ENCODE data around the gene MRPL39.

The MRPL39 gene

DNA sequence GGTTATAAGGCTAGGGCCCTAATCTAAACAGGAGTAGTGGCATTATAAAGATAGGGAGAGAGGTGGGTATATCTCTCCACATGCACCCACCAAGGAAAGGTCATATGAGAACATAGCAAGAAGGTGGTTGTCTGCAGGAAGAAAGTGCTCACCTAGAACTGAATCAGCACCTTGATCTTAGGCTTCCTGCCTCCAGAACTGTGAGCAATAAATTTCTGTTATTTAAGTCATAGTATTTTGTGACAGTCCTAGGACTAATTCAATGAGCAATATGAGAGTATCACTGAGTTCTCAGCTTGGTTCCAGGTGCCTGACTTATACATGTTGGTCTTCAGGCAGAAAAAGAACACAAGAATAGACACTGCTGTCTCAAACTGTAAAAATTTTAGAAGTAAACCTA, 51.8 kb downstream of the MRPL39 start:
- no peaks in the 10 kb centered on the region for H3K9me3 Mint-ChIP-seq
- H3K36me3 Mint-ChIP-seq (ENCODE audit: low read depth) = no peaks in the 10 kb centered on the region
- H3K4me3 Mint-ChIP-seq = no peak overlapping the region
- no peaks in the 10 kb centered on the region for H3K27me3 Mint-ChIP-seq
- H3K27ac Mint-ChIP-seq = peak overlapping the region; percentile 69
- peaks cover 61% of the 10 kb centered on the region for H3K4me1 Mint-ChIP-seq
- DNase-seq (no peak), ATAC-seq (peak; percentile 78)

DNA sequence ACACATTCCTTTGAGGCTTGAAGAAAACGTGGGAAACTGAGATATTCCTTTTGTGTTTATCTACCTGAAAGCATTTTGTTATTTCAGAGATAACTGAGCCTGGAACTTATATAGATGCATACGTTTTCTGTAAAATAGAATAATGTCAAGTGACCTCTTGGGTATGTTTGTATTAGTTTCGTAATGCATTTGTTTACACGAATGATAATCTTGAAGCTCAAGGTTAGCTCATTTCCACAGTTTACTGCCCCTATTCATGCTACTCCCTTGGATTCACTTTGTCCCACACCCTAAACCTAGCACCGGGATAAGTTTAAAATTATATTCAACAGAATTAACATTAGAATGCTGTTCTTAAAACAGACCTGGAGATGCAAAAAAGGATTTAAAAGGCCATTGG, 54.4 kb downstream of the MRPL39 start:
- no peak for DNase-seq
- Mint-ChIP-seq H3K4me1 (peaks cover 37% of the 10 kb centered on the region), H3K4me3 (no peak overlapping the region), H3K9me3 (no peaks in the 10 kb centered on the region), H3K36me3 (ENCODE audit: low read depth) (no peaks in the 10 kb centered on the region), H3K27me3 (no peaks in the 10 kb centered on the region), H3K27ac (no peak overlapping the region)
- ATAC-seq = no peak

DNA sequence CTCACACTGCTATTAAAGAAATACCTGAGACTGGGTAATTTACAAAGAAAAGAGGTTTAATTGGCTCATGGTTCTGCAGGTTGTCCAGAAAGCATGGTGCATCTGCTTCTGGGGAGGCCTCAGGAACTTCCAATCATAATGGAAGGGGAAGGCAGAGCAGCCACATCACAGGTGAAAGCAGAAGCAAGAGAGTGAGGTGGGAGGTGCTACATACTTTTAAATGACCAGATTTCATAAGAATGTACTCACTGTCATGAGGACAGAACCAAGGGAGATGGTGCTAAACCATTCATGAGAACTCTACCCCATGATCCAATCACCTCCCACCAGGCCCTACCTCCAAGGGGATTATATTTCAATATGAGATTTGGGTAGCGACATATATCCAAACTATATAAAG, 55.7 kb downstream of the MRPL39 start:
- DNase-seq = no peak
- ATAC-seq = no peak
- peaks cover 25% of the 10 kb centered on the region for H3K4me1 Mint-ChIP-seq
- H3K9me3 Mint-ChIP-seq = no peaks in the 10 kb centered on the region
- H3K27ac Mint-ChIP-seq = no peak overlapping the region
- no peak overlapping the region for H3K4me3 Mint-ChIP-seq
- no peaks in the 10 kb centered on the region for H3K27me3 Mint-ChIP-seq
- H3K36me3 Mint-ChIP-seq (ENCODE audit: low read depth) = no peaks in the 10 kb centered on the region

DNA sequence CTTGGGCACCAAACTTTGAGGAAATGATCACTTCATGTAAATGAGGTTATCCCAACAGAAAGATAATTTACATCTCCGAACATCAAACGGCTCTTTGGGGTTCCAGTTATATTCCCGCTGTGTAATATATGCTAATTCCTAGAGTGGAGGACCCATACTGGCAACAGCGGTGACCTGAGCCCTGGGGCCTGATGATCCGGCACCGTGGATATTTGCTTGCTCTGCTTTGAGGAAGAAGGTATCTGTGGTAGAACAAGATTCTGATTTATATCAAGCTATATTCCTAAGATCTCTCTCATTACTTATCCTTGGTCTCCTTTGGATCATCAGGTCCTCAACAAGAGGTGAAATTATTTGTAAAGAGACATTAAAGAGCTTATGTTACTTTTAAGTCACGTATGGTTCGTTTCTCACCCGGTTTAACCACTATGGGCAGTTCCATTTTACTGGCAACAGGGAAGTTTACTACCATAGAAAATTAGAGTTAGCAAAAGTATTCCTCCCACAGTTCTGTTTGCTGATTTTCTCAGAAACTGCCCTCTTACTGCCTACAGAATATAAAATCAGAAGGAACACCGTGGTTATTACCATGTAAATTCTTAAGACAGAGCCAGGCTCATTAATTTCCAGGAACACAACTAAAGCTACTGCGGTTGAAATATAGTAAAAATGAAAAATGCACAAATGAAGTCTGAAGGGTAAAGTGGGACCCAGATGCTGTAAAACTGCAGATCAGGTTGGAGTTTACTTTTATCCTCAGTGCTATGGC, 56.7 kb downstream of the MRPL39 start:
- ATAC-seq (no peak), DNase-seq (no peak)
- Mint-ChIP-seq H3K4me3 (peak overlapping the region; percentile 45), H3K9me3 (no peaks in the 10 kb centered on the region), H3K27ac (peak overlapping the region; percentile 10), H3K4me1 (peaks cover 15% of the 10 kb centered on the region), H3K27me3 (no peaks in the 10 kb centered on the region), H3K36me3 (ENCODE audit: low read depth) (no peaks in the 10 kb centered on the region)

DNA sequence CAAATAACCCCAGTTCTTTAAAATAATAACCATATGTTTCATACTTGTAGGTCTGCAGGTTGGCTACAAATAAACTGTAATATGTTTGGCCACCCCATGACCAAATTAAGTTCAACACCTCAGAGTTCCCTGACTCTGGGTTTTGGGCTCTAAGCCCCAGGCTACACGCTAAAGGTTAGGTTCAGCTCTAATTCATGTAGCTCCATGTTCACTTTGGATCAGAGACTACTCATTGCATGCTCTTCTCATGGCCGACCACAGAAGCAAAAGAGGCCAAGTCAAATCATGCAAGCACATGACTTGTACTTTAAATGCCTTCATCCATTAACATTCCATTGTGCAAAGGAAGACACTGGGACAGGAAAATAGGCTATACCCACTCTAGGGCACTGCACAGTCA, 66.2 kb downstream of the MRPL39 start:
- H3K4me1 Mint-ChIP-seq = peaks cover 10% of the 10 kb centered on the region

DNA sequence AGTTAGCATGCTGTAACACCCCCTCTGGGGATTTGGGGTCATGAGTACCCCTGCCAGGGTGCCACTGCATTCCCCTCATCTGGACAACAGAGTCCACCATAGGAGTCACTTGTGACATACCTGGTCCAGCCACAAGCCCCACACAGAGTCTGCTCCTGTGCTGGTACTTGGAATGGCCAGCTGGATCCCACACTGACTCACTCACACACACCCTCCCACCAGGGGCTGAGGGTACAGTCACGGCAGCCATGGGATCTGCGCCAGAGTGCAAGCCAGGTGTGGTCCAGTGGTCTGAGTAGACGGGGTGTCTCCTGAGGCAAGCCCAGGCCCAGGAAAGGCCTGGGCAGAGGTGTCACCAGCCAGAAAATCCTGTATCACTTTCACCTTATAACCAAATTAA, 67.7 kb downstream of the MRPL39 start:
- DNase-seq (no peak), ATAC-seq (no peak)
- Mint-ChIP-seq H3K9me3 (peaks cover 35% of the 10 kb centered on the region), H3K36me3 (ENCODE audit: low read depth) (peaks cover 17% of the 10 kb centered on the region), H3K4me3 (no peak overlapping the region), H3K27ac (no peak overlapping the region), H3K27me3 (no peaks in the 10 kb centered on the region), H3K4me1 (peaks cover 11% of the 10 kb centered on the region)

More for the DNA sequence above, 66.2 kb downstream of the MRPL39 start:
- Mint-ChIP-seq H3K9me3 (peaks cover 35% of the 10 kb centered on the region), H3K4me3 (no peak overlapping the region), H3K27me3 (no peaks in the 10 kb centered on the region), H3K27ac (no peak overlapping the region), H3K36me3 (ENCODE audit: low read depth) (peaks cover 19% of the 10 kb centered on the region)
- DNase-seq (no peak), ATAC-seq (no peak)

DNA sequence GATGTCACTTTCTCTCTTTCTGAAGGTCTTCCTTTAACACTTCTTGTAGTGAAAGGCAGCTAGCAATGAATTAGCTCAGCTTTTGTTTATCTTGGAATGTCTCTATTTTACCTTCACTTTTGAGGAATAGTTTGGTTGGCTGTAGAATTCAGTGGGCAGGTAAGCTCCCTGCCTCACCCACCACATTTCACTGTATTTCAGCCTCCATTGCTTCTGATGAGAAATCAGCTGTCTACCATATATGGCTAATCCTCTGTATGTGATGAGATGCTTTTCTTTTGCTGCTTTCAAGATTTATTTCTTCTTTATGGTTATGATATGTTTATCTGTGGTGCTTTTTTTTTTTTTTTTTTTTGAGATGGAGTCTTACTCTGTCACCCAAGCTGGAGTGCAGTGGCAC, 70.1 kb downstream of the MRPL39 start:
- DNase-seq = no peak
- Mint-ChIP-seq H3K9me3 (peaks cover 30% of the 10 kb centered on the region), H3K4me3 (no peak overlapping the region), H3K27me3 (no peaks in the 10 kb centered on the region), H3K4me1 (peaks cover 11% of the 10 kb centered on the region), H3K27ac (no peak overlapping the region), H3K36me3 (ENCODE audit: low read depth) (peaks cover 17% of the 10 kb centered on the region)
- ATAC-seq = no peak

DNA sequence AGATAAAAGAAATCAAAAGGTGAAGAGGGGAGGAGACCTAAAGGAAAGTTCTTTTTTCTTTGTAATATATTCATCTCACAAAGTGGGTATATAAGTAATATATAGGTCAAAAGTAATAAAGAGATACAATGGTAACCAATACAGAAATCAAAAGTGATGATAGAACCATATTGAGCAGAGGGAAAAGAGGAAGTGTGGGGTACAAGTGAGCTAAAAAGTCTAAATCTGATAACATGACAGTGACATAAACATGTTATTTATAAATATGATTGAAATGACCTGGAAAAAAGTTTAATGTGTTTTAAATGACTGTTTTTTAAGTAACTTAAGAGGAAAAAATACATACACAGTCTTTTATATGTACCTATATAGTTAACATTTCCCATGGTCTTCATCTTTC, 70.5 kb downstream of the MRPL39 start:
- H3K27ac Mint-ChIP-seq = no peak overlapping the region
- ATAC-seq = no peak
- peaks cover 30% of the 10 kb centered on the region for H3K9me3 Mint-ChIP-seq
- H3K27me3 Mint-ChIP-seq = no peaks in the 10 kb centered on the region
- peaks cover 11% of the 10 kb centered on the region for H3K4me1 Mint-ChIP-seq
- H3K4me3 Mint-ChIP-seq = no peak overlapping the region
- H3K36me3 Mint-ChIP-seq (ENCODE audit: low read depth) = peaks cover 17% of the 10 kb centered on the region
- DNase-seq = no peak

DNA sequence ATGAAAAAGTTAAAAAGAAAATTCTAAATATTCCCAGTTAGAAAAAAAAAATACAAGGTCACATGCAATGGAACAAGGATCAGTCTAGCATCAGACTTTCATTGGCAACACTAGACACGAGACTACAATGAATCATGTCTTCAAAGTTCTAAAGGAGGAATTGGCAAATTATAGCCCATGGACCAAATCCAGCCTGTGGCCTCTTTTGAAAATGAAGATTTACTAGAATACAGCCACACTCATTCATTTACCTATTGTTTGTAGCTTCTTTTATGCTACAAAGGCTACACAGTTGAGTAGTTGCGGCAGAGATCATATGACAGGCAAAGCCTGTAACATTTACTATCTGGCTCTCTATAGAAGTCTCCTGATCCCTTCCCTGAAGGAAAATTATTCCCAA, 71.4 kb downstream of the MRPL39 start:
- H3K27me3 Mint-ChIP-seq = no peaks in the 10 kb centered on the region
- H3K9me3 Mint-ChIP-seq = peaks cover 30% of the 10 kb centered on the region
- ATAC-seq (no peak), DNase-seq (no peak)
- H3K4me1 Mint-ChIP-seq = peaks cover 7% of the 10 kb centered on the region
- H3K4me3 Mint-ChIP-seq = no peak overlapping the region
- peaks cover 17% of the 10 kb centered on the region for H3K36me3 Mint-ChIP-seq (ENCODE audit: low read depth)
- no peak overlapping the region for H3K27ac Mint-ChIP-seq
